ENCODE measurements around the gene PDK3. TPM values are rescaled to one million over a fixed set of nuclear protein-coding genes. Genes with fewer than 3 reads are reported as not detected.

The PDK3 gene
- total RNA-seq, 2 donors from 2014 or later: 116 to 118 TPM

GRCh38 chrX:24567169-24567568 is 102.1 kb downstream of the PDK3 start:
- TF ChIP-seq, protein P1, sequence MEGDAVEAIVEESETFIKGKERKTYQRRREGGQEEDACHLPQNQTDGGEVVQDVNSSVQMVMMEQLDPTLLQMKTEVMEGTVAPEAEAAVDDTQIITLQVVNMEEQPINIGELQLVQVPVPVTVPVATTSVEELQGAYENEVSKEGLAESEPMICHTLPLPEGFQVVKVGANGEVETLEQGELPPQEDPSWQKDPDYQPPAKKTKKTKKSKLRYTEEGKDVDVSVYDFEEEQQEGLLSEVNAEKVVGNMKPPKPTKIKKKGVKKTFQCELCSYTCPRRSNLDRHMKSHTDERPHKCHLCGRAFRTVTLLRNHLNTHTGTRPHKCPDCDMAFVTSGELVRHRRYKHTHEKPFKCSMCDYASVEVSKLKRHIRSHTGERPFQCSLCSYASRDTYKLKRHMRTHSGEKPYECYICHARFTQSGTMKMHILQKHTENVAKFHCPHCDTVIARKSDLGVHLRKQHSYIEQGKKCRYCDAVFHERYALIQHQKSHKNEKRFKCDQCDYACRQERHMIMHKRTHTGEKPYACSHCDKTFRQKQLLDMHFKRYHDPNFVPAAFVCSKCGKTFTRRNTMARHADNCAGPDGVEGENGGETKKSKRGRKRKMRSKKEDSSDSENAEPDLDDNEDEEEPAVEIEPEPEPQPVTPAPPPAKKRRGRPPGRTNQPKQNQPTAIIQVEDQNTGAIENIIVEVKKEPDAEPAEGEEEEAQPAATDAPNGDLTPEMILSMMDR (IDR thresholded peaks at IDR 0.05): no peak
- no peaks in the 10 kb centered on the region for H3K9me3 ChIP-seq
- H3K4me1 ChIP-seq (ENCODE audit: control insufficient read depth in 1 of 2, low read depth in 2 of 2): no peaks in the 10 kb centered on the region
- H3K27ac ChIP-seq: no peak overlapping the region
- DNase-seq (ENCODE audit: low spot score) (no peak), ATAC-seq (ENCODE audit: insufficient number of reproducible peaks, low FRiP score, low read depth) (no peak)
- H3K4me3 ChIP-seq: no peak overlapping the region
- no peaks in the 10 kb centered on the region for H3K36me3 ChIP-seq
- H3K27me3 ChIP-seq (replicated peaks; ENCODE audit: insufficient read depth): no peaks in the 10 kb centered on the region

DNA sequence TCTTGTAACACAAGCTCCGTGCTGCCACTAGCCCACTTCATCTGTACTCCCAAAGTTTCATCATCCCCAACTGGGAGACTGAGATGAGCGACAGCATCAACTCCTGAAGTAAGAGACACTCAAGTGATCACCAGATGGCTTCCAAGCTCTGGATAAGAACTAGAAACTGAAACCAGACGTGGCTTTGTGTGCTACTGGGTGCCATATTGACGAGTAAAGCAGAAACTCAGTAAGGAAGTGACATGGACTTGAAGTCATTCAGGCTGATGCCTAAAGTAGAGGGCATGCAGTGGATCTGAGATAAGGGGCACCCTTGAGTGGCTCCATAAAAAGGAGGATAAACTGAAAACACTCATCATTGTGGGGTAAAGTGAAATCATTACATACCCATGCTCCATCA is 109.7 kb downstream of the PDK3 start:
- H3K9me3 ChIP-seq: no peaks in the 10 kb centered on the region
- ATAC-seq (ENCODE audit: insufficient number of reproducible peaks, low FRiP score, low read depth) (no peak), DNase-seq (ENCODE audit: low spot score) (no peak)
- no peak overlapping the region for H3K27ac ChIP-seq
- H3K4me1 ChIP-seq (ENCODE audit: control insufficient read depth in 1 of 2, low read depth in 2 of 2): no peaks in the 10 kb centered on the region
- no peaks in the 10 kb centered on the region for H3K27me3 ChIP-seq (replicated peaks; ENCODE audit: insufficient read depth)
- no peaks in the 10 kb centered on the region for H3K36me3 ChIP-seq
- TF ChIP-seq, protein P1 (IDR thresholded peaks at IDR 0.05): no peak
- H3K4me3 ChIP-seq: no peak overlapping the region

DNA sequence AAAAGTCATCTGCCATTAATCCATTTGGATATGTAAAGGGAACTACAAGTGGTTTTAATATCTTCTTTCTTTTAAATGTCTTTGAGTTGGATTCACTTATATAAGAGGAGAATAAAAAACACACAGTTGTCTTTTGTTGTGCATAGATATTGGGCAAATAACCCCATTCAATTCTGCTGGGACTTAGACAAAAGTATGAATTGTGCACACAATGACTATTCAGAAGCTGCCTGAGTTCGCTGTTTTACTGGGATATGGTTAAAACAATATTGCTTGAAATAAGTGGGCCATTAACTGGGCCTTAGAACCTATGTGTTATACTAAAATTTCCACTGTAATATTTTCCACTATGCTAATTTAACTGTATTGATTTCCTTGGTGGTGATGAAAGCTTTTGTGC is 110.4 kb downstream of the PDK3 start:
- TF ChIP-seq, protein P1 (IDR thresholded peaks at IDR 0.05): no peak
- Histone ChIP-seq H3K4me1 (ENCODE audit: control insufficient read depth in 1 of 2, low read depth in 2 of 2) (no peaks in the 10 kb centered on the region), H3K9me3 (no peaks in the 10 kb centered on the region), H3K27ac (no peak overlapping the region), H3K36me3 (no peaks in the 10 kb centered on the region), H3K27me3 (replicated peaks; ENCODE audit: insufficient read depth) (no peaks in the 10 kb centered on the region), H3K4me3 (no peak overlapping the region)
- DNase-seq (ENCODE audit: low spot score) (no peak), ATAC-seq (ENCODE audit: insufficient number of reproducible peaks, low FRiP score, low read depth) (no peak)

- Histone ChIP-seq H3K27ac (no peak overlapping the region), H3K4me1 (ENCODE audit: control insufficient read depth in 1 of 2, low read depth in 2 of 2) (no peaks in the 10 kb centered on the region), H3K9me3 (no peaks in the 10 kb centered on the region), H3K36me3 (no peaks in the 10 kb centered on the region), H3K27me3 (replicated peaks; ENCODE audit: insufficient read depth) (no peaks in the 10 kb centered on the region), H3K4me3 (no peak overlapping the region)
- DNase-seq (ENCODE audit: low spot score) (no peak), ATAC-seq (ENCODE audit: insufficient number of reproducible peaks, low FRiP score, low read depth) (no peak)
- TF ChIP-seq, protein P1 (IDR thresholded peaks at IDR 0.05): no peak
Measured at GRCh38 chrX:24577091-24577490, 112.0 kb downstream of the PDK3 start.

Other genes starting within 250 kb of the PDK3 start
- gene SUPT20HL2, start 151.2 kb upstream of the PDK3 start, total RNA-seq: not detected
- not detected for gene SUPT20HL1, start 104.6 kb upstream of the PDK3 start, total RNA-seq
- under 1 TPM; under 0.01 to 0.63 TPM for gene PCYT1B, start 182.1 kb downstream of the PDK3 start, total RNA-seq
- gene POLA1, start 228.6 kb downstream of the PDK3 start, total RNA-seq: 10 to 100 TPM; 11.6 to 20.6 TPM

All from thoracic aorta (tissue), 2 donors.